Gastroesophageal sphincter (tissue), 3 donors: Measurements from ENCODE around the gene TGFB1.

Experiments
- POLR2A ChIP-seq, 2 donors: fragments of 450-650 bp; IDR thresholded peaks; one replicate each; pipeline ENCODE4 v1.6.1; 2017; ENCODE audit warnings: antibody characterized with exemption in 2 of 2, mild to moderate bottlenecking in 2 of 2, moderate library complexity in 1 of 2
- TF ChIP-seq, protein P1 (sequence below), 4 experiments: fragments of 200-600 bp in 2 of 4; fragments of 450-650 bp in 2 of 4; sonication (generic) in 1 of 4; IDR thresholded peaks; one replicate each; pipeline ENCODE4 v1.5.1; 2017 to 2019; ENCODE audit warnings: antibody characterized with exemption in 4 of 4, mild to moderate bottlenecking in 2 of 4, moderate library complexity in 2 of 4

DNA sequence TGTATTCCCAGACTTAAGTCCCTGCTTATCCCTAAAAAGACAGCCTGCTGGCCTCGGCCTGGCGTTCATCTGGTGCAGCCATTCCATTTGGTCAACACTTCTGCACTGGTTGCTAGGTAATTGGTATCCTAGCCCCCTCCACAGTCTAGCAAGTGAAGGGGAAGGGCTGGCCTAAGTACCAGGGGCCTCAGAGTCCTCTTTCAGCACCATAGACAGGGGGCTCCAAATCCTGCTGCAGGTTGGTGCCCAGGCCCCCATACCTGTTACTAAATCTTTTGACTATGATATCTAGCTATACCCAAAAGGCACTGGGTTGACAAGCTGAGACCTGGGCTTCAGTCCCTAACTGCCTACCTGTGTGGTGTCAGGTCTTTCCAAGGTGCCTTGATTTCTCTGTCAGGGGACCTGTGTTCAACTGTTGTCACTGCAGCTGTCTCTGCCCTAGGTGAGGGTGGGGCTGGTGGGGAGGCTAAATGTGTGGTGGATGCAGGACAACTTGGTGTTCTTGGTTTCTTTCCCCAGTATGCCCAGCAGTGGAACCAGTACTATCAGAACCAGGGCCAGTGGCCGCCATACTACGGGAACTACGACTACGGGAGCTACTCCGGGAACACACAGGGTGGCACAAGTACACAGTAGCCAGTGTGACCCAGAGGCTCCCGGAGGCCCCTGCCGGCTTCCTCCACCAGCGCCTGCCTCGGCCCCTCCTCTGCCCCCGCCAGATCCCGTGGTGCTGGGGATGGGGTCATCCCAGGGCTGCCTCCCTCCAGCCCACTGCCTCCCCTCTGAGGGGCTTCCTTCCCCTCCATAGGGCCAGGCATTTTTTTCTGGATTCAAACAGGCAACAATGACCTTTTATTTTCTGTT, 47.6 kb downstream of the TGFB1 start:
- TF ChIP-seq POLR2A (IDR thresholded peaks at IDR 0.05): no peak
- TF ChIP-seq, protein P1, sequence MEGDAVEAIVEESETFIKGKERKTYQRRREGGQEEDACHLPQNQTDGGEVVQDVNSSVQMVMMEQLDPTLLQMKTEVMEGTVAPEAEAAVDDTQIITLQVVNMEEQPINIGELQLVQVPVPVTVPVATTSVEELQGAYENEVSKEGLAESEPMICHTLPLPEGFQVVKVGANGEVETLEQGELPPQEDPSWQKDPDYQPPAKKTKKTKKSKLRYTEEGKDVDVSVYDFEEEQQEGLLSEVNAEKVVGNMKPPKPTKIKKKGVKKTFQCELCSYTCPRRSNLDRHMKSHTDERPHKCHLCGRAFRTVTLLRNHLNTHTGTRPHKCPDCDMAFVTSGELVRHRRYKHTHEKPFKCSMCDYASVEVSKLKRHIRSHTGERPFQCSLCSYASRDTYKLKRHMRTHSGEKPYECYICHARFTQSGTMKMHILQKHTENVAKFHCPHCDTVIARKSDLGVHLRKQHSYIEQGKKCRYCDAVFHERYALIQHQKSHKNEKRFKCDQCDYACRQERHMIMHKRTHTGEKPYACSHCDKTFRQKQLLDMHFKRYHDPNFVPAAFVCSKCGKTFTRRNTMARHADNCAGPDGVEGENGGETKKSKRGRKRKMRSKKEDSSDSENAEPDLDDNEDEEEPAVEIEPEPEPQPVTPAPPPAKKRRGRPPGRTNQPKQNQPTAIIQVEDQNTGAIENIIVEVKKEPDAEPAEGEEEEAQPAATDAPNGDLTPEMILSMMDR (IDR thresholded peaks at IDR 0.05): no peak
